HepG2 (cell line): ENCODE results near the gene PPP1R13B. TPM values are rescaled to one million over a fixed set of nuclear protein-coding genes. Genes with fewer than 3 reads are reported as not detected.

ENCODE experiments used
- CEBPB ChIP-seq: IDR thresholded peaks from 2 replicates; pipeline ENCODE4 v1.6.1; 2011; ENCODE audit warnings: low read depth, low read length, improper control_type of control experiment, borderline replicate concordance
- CENPT ChIP-seq: sonication (generic); formaldehyde crosslinking; IDR thresholded peaks from 2 replicates; pipeline ENCODE4 v1.8.0; 2022; ENCODE audit warnings: low read depth, mild to moderate bottlenecking, moderate library complexity, missing genetic modification reagents
- GPN1 ChIP-seq: sonication (generic); formaldehyde crosslinking; IDR thresholded peaks from 2 replicates; pipeline ENCODE4 v1.5.1; 2020; ENCODE audit warnings: missing genetic modification reagents, borderline replicate concordance
- IRF1 ChIP-seq: sonication (generic); formaldehyde crosslinking; IDR thresholded peaks from 2 replicates; pipeline ENCODE4 v1.4.0; 2020; ENCODE audit warnings: low read depth, mild to moderate bottlenecking, missing genetic modification reagents
- JDP2 ChIP-seq: sonication (generic); formaldehyde crosslinking; IDR thresholded peaks from 2 replicates; pipeline ENCODE4 v1.8.1; 2022; ENCODE audit warnings: missing genetic modification reagents, borderline replicate concordance
- KAT8 ChIP-seq: IDR thresholded peaks from 2 replicates; pipeline ENCODE4 v1.6.1; 2016; ENCODE audit warnings: missing genetic modification reagents, missing compliant biosample characterization
- MTF2 ChIP-seq: sonication (generic); formaldehyde crosslinking; IDR thresholded peaks from 2 replicates; pipeline ENCODE4 v1.5.0; 2020; ENCODE audit warnings: missing genetic modification reagents, borderline replicate concordance
- POLR2AphosphoS2 ChIP-seq: IDR thresholded peaks from 2 replicates; pipeline ENCODE4 v1.6.1; 2011; ENCODE audit warnings: low read depth, low read length, improper control_type of control experiment
- SSRP1 ChIP-seq: IDR thresholded peaks from 2 replicates; pipeline ENCODE4 v1.6.1; 2016; ENCODE audit warnings: control low read depth
- TEAD3 ChIP-seq: optimal IDR thresholded peaks from 2 replicates; pipeline ENCODE3; 2016; ENCODE audit warnings: borderline replicate concordance
- ZFP36L1 ChIP-seq: sonication (generic); formaldehyde crosslinking; IDR thresholded peaks from 2 replicates; pipeline ENCODE4 v1.8.0; 2022; ENCODE audit warnings: mild to moderate bottlenecking, missing genetic modification reagents, moderate library complexity
- ZGPAT ChIP-seq: IDR thresholded peaks from 2 replicates; pipeline ENCODE4 v1.6.1; 2016; ENCODE audit warnings: mild to moderate bottlenecking
- ZNF772 ChIP-seq: sonication (generic); formaldehyde crosslinking; IDR thresholded peaks from 2 replicates; pipeline ENCODE4 v1.5.0; 2020; ENCODE audit warnings: mild to moderate bottlenecking, missing genetic modification reagents
- polyA plus RNA-seq, 8 experiments: library from polyadenylated mRNA; depleted of rRNA in 3 of 8; stranded (reverse) in 7 of 8; unstranded in 1 of 8; fragments of >200 nt; fragmentation: Illumina TruSeq in 4 of 8; extraction: Trizol in 4 of 8; gene quantifications; 2 replicates each; pipeline versions ENCODE4 v1.2.1 to v1.2.3, GENCODE V29; 2011 to 2016; ENCODE audit warnings: low read depth in 4 of 8, missing spikeins in 1 of 8, mixed read lengths in 1 of 8; ENCODE audit not compliant: insufficient read depth in 1 of 8
- total RNA-seq, 5 experiments: library from RNA; depleted of rRNA; stranded (reverse); fragments of >200 nt; fragmentation: Illumina TruSeq; extraction: Trizol; gene quantifications; 2 replicates each; pipeline ENCODE4 v1.2.3, GENCODE V29; 2016; ENCODE audit warnings: low read depth in 1 of 5
- TF ChIP-seq, protein P1 (sequence below): sonication (generic); formaldehyde crosslinking; IDR thresholded peaks from 2 replicates; pipeline ENCODE4 v1.4.0; 2020; ENCODE audit warnings: missing genetic modification reagents
- TF ChIP-seq, protein P2 (sequence below): sonication (generic); formaldehyde crosslinking; IDR thresholded peaks from 2 replicates; pipeline ENCODE4 v1.5.0; 2020; ENCODE audit warnings: mild to moderate bottlenecking, missing genetic modification reagents
- TF ChIP-seq, protein P3 (sequence below): sonication (generic); formaldehyde crosslinking; IDR thresholded peaks from 2 replicates; pipeline ENCODE4 v1.4.0; 2020; ENCODE audit warnings: missing genetic modification reagents

Gene PPP1R13B
- total and polyA plus RNA-seq, 2 of the 13 experiments (the other 11 are each of a cell fraction or from before 2014, with no cell fraction given), result 4.6 to 9.4 TPM

DNA sequence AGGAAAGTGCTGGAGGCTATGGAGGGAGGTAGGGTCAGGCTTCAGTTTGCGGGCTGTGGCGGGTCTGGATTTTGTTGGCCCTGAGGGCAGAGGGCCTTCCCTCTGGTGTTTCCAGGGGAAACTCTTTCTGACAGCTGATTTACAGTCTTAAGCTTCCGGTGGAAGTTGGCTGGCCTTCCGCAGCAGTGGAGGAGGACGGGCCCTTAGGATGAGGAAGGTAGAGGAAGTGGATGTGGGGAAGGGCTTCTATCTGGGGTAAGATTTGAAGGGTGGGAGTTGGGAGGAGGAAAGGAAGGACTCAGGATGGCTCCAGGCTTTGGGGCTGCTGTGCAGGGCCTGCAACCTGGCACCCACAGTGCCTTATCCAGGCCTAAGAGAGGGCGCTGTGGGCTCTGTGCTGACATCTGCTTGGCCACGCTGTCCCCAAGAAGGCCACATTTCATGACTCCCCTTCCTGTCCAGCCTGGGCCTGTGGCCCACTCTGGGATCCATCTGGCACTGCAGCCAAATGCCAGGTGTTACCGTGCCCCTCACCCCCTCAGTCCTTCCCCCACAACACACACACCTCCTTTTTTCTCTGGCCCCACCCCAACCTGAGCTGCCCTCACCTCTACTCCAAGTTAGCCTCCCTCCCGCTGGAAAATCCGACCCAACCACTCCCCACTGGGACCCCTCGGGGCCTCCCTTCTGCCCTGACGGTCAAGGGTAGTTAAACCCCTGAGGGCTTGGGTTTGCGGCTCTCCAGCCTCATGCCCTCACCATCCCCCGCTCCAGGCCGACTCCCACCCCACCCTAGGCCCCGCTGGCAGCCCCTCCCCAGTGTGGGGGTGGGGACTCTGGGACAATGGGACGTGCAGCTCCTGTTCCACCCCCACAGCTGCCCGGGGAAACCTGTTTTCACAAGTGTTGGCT is 7.7 kb upstream of the PPP1R13B start (continued):
- TF ChIP-seq CEBPB (no peak), GPN1 (CRISPR knock-in tag) (no peak), ZGPAT (CRISPR knock-in tag) (no peak), KAT8 (peak; percentile 40; the same call in 1 of the 2 replicates), ZNF772 (no peak; the same call in 1 of the 2 replicates), POLR2AphosphoS2 (no peak), MTF2 (no peak), ZFP36L1 (no peak), IRF1 (no peak), JDP2 (CRISPR knock-in tag) (no peak), SSRP1 (no peak), CENPT (CRISPR knock-in tag) (no peak), TEAD3 (CRISPR knock-in tag) (peak; percentile 15)
- TF ChIP-seq, protein P1, sequence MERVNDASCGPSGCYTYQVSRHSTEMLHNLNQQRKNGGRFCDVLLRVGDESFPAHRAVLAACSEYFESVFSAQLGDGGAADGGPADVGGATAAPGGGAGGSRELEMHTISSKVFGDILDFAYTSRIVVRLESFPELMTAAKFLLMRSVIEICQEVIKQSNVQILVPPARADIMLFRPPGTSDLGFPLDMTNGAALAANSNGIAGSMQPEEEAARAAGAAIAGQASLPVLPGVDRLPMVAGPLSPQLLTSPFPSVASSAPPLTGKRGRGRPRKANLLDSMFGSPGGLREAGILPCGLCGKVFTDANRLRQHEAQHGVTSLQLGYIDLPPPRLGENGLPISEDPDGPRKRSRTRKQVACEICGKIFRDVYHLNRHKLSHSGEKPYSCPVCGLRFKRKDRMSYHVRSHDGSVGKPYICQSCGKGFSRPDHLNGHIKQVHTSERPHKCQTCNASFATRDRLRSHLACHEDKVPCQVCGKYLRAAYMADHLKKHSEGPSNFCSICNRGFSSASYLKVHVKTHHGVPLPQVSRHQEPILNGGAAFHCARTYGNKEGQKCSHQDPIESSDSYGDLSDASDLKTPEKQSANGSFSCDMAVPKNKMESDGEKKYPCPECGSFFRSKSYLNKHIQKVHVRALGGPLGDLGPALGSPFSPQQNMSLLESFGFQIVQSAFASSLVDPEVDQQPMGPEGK, result peak; percentile 87
- TF ChIP-seq, protein P2, sequence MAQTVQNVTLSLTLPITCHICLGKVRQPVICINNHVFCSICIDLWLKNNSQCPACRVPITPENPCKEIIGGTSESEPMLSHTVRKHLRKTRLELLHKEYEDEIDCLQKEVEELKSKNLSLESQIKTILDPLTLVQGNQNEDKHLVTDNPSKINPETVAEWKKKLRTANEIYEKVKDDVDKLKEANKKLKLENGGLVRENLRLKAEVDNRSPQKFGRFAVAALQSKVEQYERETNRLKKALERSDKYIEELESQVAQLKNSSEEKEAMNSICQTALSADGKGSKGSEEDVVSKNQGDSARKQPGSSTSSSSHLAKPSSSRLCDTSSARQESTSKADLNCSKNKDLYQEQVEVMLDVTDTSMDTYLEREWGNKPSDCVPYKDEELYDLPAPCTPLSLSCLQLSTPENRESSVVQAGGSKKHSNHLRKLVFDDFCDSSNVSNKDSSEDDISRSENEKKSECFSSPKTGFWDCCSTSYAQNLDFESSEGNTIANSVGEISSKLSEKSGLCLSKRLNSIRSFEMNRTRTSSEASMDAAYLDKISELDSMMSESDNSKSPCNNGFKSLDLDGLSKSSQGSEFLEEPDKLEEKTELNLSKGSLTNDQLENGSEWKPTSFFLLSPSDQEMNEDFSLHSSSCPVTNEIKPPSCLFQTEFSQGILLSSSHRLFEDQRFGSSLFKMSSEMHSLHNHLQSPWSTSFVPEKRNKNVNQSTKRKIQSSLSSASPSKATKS (CRISPR knock-in tag), result no peak
- TF ChIP-seq, protein P3, sequence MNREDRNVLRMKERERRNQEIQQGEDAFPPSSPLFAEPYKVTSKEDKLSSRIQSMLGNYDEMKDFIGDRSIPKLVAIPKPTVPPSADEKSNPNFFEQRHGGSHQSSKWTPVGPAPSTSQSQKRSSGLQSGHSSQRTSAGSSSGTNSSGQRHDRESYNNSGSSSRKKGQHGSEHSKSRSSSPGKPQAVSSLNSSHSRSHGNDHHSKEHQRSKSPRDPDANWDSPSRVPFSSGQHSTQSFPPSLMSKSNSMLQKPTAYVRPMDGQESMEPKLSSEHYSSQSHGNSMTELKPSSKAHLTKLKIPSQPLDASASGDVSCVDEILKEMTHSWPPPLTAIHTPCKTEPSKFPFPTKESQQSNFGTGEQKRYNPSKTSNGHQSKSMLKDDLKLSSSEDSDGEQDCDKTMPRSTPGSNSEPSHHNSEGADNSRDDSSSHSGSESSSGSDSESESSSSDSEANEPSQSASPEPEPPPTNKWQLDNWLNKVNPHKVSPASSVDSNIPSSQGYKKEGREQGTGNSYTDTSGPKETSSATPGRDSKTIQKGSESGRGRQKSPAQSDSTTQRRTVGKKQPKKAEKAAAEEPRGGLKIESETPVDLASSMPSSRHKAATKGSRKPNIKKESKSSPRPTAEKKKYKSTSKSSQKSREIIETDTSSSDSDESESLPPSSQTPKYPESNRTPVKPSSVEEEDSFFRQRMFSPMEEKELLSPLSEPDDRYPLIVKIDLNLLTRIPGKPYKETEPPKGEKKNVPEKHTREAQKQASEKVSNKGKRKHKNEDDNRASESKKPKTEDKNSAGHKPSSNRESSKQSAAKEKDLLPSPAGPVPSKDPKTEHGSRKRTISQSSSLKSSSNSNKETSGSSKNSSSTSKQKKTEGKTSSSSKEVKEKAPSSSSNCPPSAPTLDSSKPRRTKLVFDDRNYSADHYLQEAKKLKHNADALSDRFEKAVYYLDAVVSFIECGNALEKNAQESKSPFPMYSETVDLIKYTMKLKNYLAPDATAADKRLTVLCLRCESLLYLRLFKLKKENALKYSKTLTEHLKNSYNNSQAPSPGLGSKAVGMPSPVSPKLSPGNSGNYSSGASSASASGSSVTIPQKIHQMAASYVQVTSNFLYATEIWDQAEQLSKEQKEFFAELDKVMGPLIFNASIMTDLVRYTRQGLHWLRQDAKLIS (CRISPR knock-in tag), result no peak
